Epithelial cell of proximal tubule (primary cell): ENCODE results near the gene PKD1L1. TPM values are rescaled to one million over a fixed set of nuclear protein-coding genes. Genes with fewer than 3 reads are reported as not detected.
A peak's percentile ranks its signal among the peaks of the same experiment; 100 is the strongest.

Experiments used
- DNase-seq: peaks from one replicate; pipeline ENCODE4 v3.0.0-alpha.2; 2011; ENCODE audit warnings: low read depth
- H3K4me3 ChIP-seq: 2 replicates; pipeline ENCODE4 v1.5.1; 2011; ENCODE audit warnings: low read depth, mild to moderate bottlenecking, low read length
- total RNA-seq: library from RNA; depleted of rRNA; stranded (reverse); fragments of >200 nt; gene quantifications from 2 replicates; pipeline ENCODE4 v1.2.3, GENCODE V29; 2015
- TF ChIP-seq, protein P1 (sequence below): conservative IDR thresholded peaks from 2 replicates; pipeline ENCODE4 v1.5.1; 2012; ENCODE audit warnings: low read depth, mild to moderate bottlenecking, low read length

PKD1L1 gene
- total RNA-seq, 1 donor from 2014 or later, result not detected

GRCh38 chr7:47867286-47867685 lies 81.0 kb downstream of the PKD1L1 start:
- TF ChIP-seq, protein P1, sequence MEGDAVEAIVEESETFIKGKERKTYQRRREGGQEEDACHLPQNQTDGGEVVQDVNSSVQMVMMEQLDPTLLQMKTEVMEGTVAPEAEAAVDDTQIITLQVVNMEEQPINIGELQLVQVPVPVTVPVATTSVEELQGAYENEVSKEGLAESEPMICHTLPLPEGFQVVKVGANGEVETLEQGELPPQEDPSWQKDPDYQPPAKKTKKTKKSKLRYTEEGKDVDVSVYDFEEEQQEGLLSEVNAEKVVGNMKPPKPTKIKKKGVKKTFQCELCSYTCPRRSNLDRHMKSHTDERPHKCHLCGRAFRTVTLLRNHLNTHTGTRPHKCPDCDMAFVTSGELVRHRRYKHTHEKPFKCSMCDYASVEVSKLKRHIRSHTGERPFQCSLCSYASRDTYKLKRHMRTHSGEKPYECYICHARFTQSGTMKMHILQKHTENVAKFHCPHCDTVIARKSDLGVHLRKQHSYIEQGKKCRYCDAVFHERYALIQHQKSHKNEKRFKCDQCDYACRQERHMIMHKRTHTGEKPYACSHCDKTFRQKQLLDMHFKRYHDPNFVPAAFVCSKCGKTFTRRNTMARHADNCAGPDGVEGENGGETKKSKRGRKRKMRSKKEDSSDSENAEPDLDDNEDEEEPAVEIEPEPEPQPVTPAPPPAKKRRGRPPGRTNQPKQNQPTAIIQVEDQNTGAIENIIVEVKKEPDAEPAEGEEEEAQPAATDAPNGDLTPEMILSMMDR, result no peak
- H3K4me3 ChIP-seq, result no peak overlapping the region
- DNase-seq, result no peak

DNA sequence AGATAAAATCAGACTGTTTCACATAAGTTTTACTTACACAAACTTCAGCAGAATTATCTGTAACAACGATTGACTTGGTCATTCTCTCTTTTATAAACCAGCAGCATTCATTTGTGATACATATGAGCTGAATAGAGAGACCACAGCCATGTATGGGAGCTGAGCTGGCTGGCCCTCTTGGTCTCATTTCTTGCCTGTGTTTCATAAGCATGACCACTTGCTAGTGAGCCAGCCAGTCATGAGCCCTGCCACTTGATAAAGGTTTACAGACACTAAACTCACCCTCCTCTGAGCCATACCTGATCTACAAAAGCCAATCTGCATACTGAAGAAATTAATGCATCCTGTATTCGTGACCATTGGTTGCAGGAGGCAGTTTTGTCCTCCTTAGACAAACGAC lies 82.1 kb downstream of the PKD1L1 start:
- TF ChIP-seq, protein P1, result no peak
- H3K4me3 ChIP-seq, result no peak overlapping the region
- DNase-seq, result no peak

DNA sequence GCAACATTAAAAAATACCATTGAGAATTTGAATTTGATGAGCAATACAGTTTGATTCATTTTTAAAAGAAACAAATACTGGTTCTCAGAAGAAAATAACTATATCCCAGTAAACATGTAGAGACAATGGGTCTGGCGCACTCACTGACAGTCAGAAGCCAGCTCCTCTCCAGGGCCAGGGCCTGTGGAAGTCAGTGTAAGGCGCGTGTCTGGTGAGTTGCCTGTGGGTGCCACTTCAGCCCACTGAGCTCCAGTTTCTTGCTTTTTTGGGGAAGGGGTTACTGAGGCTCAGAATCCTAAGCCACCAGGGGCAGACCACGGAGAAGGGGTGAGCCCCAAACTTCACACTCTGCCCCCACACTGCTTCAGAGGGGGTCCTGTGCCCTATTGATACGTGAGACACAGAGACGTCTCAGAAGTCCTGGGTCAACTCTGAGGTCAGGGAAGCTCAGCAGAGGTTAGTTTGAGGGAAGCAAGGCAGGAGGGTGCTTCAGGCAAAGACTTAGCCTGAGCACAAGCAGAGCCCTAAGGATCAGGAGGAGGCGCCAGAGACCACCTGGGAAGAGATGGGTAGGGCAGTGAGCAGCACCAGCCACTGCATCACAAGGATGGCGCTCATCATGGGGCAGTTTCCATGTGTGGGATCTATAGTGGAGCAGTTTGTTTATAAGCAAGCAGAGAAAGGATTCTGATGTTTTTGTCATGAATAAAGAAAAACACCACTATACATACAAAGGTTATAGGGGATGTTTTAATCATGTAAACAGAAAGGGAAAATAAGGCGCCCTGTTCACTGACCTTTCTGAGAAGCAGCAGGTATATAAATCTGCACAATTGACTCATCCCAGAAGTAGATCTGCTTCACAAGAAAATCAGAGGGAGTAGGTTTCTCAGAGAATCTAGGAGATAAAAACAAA lies 95.7 kb downstream of the PKD1L1 start:
- no peak for DNase-seq
- H3K4me3 ChIP-seq, result no peak overlapping the region
- TF ChIP-seq, protein P1, result peak; percentile 43

- TF ChIP-seq, protein P1, result no peak
- no peak for DNase-seq
- H3K4me3 ChIP-seq, result no peak overlapping the region
Observed at GRCh38 chr7:47847207-47847606, 101.1 kb downstream of the PKD1L1 start.

DNA sequence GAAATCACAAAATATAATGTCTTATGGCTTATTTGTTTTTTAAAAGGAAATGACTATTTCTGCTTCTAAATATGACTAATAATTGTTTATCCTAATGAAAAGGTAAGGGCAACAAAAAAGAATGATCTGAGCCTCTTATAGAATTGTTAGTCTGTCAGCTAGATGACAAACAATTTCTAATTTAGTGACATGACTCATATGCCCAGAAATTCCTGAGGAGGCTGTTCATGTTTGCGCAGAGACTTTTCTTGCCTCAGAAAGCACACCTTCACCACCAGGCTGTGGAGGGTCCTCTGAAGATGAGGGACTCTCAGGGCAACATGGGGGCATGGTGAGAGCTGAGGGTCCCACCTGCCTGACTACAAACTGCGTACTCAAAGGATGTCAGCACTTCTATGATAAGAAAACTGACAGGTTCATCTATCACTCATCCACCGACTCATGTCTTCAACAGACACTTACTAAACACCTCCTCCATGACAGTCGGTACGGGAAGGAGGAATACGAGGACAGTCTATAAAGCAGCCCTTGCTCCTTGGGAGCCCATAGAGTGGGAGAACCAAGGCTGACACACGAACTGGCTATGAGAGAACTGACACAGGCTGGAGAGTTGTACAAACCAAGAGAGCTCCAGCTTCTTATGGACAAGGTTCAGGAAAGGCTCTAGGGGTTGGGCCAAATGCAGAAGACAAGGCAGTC lies 102.0 kb downstream of the PKD1L1 start:
- H3K4me3 ChIP-seq, result no peak overlapping the region
- DNase-seq, result peak; percentile 3
- TF ChIP-seq, protein P1, result no peak

- no peak overlapping the region for H3K4me3 ChIP-seq
- TF ChIP-seq, protein P1, result no peak
- no peak for DNase-seq
Observed at GRCh38 chr7:47844311-47844710, 104.0 kb downstream of the PKD1L1 start.
